Activated CD8-positive, alpha-beta memory T cell treated with anti-CD3 and anti-CD28 coated beads, Interleukin-2, amount 50 U/mL, for 1 hour (primary cell): ENCODE data around the gene CASP5.
"Not testable (repeated sequence)": the region's sequence is repeated elsewhere in the genome, so short reads cannot be mapped to it uniquely, and the experiment has no call there.

ENCODE experiments used
- DNase-seq: peaks from one replicate; pipeline ENCODE4 v3.0.0-alpha.2; 2020; ENCODE audit errors: extremely low read depth

The CASP5 gene

DNA sequence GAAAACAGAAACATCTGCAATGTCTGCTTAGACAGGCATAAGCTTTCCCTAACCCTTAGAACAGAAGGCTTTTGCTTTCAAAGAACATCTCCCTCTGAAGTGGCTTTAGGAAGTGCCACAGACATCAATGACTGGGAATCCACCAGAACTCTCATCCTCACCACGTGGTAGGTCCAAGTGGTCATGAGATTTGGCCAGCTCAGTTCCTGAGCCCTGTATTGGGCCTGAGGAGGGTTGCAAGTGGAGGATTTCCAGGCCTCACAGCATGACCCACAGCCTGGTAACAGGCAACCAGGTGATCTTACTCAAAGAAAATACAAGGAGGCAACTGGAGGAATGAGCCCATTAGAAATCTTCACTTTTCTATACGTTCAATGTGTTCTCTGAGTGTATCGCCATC lies 10.4 kb upstream of the CASP5 start:
- DNase-seq = no peak

DNA sequence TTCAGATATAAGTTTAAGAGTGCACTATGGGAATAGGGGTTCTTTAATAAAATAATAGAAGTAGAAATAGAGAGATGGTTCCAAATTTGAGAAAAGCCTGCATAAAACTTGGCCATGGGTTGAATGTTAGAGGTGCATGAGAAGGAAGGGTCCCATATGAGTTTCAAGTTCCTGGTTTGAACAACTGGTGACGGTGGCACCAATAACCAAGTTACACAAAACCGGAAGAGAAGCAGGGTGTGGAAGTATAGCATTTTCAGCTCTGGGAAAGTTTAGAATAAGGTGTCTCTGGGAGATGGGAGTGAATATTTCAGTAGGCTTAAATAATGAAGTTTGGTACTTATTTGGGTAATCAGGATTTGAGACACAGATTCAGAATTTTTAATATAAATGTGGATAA lies 9.5 kb upstream of the CASP5 start:
- no peak for DNase-seq

DNA sequence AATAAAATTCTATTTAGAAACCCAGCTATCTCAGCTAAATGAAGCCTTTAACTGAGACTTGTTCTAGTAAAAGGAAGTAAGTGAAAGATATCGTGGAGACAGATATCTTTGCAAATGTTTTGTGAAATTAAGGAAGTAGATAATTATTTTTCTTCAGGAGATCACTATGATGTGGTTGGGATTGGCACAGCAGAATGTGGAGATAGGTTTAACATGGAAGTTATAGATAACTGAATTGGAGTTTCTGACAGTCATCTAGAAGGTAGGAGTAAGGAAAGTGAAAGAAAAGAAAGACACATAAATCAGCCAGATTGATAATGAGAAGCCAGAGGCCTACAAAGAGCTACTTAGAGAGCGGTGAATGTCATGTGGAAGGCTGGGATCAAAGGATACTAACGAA lies 4.7 kb upstream of the CASP5 start:
- no peak for DNase-seq

DNA sequence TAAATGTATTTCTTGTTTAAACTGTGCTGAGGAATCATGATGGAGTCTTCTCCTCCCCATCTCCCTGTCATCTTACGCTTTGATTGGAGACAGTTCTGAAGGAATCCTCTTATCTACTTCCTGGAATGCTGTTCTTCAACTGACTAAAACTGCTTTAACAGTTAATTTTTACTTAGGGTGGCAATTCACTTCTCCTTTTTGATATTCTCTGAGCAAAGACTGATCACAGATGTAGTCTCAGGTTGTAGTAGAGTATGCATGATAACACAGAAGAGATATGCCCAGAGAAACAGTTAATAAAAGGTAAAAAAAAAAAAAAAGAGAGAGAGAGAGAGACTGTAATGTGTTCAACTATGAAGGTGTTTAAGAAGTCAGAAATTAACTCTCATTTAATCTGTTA lies 1.4 kb upstream of the CASP5 start:
- DNase-seq = no peak

DNA sequence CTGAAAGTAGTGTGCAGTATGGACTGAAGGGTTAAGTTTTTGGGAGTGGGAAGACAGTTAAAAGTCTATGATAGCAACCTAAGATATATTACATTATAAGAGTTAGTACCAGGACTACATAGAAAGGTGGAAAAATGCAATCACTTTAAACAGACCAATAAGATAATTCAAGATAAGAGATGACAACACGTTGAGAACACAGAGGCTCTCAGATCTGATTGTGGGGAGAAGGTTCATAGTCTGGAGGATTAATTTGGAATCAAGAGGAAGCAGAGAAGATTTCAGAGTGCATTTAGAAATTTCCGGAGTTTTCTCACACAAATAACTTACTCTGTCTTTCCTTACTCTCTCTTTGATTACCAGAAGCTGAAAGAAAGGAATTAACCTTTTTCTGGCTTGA lies 441 bp downstream of the CASP5 start:
- no peak for DNase-seq

DNA sequence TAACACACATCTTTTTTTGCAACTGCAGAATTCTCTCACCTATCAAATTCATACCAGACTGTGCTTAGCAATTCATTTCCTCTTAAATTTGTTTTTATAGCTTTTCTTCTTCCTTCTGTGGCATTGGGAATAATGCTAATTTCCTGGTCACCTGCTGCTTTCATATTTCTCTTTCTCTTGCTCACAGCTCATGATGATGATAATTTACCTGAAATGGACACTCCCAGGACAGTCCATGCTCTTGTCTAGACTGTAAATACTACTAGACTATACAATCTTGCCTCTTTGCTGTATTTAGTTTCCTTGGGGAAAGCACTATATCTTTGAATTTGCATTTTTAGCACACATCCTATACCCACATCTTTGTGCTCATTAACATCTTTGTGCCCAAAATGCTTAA lies 15.5 kb downstream of the CASP5 start:
- no peak for DNase-seq

DNA sequence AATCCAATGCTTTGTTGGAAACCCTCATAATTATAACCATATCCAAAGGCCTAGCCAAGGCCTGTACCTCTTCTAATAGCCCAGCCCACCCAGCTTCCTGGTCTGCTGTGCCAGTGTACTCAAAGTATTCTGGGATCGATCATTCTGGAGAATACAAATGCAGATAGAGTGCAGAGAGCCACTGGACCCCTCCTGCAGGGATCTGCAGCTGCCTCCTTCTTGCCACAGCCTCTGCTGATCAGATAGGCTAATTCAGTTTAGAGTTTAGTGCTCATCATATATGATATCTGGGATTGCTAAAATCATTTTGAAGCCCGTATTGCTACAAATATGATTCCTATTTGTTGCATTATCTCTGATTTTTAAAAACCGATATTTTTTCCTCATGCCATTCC lies 17.5 kb downstream of the CASP5 start:
- DNase-seq = no peak

DNA sequence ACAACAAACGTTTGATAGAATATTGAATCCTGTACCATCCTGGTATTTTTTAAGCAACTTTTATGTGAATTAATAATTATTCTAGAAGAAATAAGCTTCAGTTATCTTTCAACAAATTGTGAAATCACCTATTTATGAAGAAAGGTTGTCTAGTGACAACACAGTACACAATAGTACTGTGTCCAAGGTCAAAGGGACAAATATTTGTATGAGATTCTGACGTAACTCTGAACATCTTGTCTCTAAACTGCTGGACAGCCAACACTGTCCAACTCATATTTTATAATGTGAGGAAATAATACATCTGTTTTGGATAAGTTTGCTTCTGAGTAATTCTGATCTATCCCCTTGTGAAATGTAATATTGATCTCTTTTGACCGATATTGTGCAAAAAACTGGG lies 18.9 kb downstream of the CASP5 start:
- no peak for DNase-seq

DNA sequence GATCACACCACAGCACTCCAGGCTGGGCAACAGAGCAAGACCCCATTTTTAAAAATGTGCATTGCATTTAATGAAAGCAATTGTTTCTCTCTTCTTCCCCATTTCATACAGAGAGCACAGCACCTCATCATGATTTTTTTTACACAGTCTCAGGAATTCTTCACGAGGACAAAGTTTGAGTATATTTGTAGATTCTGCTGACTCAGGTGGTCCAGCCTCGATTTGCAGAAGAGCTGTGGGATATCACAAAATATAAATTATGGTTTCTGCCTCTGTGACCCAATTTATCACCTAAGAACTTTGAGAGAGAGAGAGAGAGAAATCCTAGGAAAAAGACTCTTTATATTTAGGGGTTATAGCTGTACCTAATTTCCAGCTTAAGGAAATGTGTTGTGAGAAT lies 19.8 kb downstream of the CASP5 start:
- DNase-seq = no peak

DNA sequence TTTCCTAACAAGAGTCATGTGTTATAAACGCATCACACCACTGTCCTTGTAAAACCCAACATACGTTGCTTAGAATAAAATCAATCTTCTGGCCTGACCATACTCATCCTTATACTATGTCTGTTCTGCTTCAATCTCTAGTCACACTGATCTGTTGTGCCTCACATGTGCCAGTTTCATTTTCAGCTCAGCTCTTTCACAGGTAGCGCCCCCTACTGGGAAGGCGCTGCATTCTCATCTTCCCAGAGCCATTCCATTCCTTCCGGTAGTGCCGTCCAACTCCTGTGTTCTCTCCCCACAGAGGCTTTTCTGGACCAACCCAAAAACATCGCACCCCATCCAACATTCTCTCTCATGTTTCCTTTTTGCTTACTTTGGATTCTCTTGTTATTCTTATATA lies 22.2 kb downstream of the CASP5 start:
- DNase-seq = no peak

DNA sequence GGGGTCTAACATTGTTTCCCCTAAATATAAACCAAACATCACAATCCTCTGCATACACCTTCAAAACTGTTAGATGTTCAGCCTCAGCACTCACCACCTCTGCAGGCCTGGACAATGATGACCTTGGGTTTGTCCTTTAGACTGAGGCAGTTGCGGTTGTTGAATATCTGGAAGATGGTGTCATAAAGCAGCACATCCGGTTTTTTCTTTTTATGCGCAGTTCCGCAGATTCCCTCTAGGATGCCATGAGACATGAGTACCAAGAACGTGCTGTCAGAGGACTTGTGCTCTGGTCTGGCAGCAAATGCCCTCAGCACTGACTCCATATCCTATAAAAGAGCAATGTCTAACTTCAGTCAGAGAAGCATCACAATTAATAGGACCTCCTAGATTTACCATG lies 22.8 kb downstream of the CASP5 start:
- no peak for DNase-seq

DNA sequence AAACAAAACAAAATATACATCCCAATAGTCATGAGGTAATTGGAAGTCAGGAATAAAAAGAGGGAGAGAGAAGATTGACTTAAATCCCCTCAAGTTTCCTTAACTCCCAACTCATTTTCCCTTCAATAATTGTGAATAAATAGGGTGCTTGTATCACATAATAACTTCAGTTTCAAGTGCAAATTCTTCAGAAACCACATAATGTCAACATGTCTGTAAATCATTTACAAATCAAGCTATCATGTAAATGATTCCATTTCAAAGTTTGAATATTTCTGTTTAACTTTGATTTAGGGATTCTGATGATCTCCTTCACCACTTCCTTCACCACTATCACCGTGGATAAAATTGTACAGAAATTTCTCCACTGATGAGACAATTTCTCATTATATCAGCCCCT lies 23.2 kb downstream of the CASP5 start:
- DNase-seq = no peak

DNA sequence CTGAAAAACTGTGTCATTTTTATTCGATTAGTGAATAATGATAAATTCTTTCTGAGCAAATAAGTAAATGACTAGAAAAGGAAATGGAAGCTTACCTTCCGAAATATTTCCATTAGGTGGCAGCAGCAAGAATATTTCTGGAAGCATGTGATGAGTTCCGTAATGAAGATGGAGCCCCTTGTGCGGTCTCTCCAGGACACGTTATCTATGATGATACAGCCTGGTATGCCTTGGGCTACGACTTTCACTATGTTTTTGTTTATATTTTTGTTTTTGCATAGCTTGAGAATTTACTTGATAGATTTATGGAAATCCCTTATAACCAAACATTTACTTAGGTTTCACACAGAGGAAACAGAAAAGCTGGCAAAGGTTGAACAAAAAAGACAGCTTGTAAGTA lies 25.7 kb downstream of the CASP5 start:
- DNase-seq = no peak

DNA sequence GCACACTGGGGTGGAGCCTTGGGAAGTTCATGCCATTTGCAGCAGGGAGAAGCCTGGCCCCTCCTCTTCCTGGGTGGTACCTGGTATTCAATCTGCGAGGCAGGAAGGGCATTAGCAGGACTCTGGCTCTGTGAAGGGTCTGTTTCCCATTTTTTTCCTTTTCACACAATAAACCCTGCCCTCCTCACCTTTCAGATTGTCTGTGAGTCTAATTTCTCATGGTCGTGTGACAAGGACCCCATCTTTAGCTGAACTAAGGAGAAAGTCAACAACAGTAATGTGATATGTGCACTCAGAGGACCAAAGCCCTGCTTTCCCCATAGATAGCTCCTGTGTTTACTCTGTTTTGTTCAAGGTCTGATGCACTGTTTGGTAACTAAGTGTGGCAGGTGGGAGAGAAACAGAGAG lies 28.0 kb downstream of the CASP5 start:
- DNase-seq = no peak

DNA sequence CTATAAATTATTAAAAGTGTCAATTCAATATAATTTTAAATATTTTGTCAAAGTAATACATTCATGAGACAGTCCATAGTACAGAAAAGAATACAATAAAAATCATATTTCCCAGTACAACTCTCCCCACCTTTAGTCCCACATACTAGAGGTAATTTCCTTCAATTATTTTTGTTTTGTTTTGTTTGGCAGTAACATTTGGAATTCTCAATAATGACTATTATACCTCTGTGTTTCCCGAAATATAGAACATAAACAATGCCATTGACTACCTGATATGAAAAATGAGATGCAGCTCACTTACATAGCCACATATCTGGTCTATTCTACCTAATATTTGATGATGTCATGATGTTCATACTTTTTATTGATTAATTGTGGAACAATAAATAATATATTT lies 30.2 kb downstream of the CASP5 start:
- no peak for DNase-seq

DNA sequence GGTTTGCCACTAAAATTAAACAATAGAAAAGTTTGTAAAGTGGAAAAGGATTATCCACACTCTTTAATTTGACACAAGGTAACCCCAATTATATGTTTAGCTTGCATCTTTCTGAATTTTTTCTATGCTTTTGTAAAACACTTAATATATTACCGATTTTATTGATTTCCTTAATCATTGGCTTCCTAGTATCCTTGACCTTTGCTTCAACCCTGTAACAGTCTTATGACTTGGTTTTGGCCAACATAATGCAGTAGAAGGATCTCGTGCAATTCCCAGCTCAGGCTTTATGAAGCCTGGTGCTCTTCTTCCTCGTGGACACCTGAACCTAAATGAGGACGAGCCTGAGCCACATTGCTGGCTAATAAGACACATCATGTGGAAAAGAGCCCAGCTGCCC lies 31.0 kb downstream of the CASP5 start:
- DNase-seq = no peak

DNA sequence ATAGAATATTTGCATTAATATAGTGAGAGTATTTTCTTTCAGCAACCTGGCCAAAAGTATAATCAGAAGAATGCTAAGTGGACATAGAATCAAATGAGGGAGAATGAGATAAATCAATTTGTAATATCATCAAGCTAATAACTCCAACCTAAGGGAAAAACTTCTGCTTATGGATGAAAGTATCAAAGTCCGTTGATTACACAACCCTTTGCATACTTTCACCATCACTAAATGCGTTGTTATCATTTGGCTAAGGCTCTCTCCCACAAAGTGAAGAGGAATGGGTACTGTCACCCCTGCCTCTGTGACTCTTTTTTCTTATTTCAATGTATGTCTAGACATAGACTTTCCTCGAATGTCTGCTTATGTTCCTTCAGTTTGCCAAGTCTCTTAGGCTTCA lies 38.2 kb downstream of the CASP5 start:
- no peak for DNase-seq

DNA sequence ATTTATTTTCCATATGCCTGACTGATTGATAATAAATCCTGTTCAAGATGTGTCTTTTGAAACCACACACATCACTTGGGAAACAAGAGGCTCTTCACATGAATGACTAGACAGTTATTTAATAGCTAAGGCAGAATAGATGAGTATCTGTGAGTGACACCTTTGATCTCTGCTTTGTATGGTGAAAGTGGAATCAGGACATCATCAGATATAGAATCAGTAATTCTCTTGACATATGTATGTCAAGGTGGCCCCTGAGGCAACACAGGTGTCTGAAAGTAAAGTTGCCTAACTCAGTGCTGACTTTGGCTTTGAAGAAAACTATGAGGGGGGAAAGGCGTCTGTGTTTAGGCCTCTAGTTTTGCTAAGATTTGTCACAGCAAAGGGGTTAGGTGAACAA lies 43.1 kb downstream of the CASP5 start:
- DNase-seq = no peak

DNA sequence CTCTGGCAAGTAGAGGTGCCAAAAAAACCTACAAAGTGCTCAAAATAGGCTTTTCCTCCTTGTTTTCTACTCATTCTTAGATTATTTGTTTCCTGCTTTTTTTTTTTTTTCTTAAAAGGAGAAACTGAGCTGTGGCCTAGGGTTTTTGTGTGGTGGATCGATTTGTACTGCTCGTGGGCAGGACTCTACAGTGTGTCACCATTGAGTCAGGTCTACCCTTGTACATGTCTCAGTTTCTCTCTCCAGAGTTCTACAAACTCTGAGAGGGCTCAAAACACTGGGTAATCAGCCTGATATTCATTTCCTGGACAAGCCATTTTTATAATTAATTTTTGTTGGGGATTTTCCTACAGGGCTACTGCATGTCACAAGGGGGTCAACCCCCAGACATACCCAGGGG lies 49.4 kb downstream of the CASP5 start:
- DNase-seq = no peak

DNA sequence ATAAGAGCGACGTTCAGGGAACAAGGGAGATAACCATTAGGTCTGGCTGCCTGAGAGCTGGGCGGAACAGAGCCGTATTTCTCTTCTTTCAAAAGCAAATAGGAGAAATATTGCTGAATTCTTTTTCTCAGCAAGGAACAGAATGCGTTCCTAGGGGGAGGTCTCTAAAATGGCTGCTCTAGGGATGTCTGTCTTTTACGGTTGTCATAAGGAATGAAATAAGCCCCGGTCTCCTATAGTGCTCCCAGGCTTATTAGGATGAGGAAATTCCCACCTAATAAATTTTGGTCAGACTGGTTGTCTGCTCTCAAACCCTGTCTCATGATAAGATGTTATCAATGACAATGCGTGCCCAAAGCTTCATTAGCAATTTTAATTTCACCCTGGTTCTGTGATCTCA lies 50.0 kb downstream of the CASP5 start:
- not testable (repeated sequence) for DNase-seq

DNA sequence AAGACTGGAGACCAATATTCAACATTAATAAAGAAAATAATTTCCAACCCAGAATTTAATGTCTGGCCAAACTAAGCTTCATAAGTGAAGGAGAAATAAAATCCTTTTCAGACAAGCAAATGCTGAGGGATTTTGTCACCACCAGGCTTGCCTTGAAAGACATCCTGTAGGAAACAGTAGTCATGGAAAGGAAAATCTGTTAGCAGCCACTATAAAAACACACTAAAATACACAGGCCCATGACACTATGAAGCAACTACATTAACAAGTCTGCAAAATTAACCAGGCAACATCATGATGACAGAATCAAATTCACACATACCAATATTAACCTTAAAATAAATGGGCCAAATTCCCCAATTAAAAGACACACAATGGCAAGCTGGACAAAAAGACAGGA lies 52.2 kb downstream of the CASP5 start:
- DNase-seq = no peak

DNA sequence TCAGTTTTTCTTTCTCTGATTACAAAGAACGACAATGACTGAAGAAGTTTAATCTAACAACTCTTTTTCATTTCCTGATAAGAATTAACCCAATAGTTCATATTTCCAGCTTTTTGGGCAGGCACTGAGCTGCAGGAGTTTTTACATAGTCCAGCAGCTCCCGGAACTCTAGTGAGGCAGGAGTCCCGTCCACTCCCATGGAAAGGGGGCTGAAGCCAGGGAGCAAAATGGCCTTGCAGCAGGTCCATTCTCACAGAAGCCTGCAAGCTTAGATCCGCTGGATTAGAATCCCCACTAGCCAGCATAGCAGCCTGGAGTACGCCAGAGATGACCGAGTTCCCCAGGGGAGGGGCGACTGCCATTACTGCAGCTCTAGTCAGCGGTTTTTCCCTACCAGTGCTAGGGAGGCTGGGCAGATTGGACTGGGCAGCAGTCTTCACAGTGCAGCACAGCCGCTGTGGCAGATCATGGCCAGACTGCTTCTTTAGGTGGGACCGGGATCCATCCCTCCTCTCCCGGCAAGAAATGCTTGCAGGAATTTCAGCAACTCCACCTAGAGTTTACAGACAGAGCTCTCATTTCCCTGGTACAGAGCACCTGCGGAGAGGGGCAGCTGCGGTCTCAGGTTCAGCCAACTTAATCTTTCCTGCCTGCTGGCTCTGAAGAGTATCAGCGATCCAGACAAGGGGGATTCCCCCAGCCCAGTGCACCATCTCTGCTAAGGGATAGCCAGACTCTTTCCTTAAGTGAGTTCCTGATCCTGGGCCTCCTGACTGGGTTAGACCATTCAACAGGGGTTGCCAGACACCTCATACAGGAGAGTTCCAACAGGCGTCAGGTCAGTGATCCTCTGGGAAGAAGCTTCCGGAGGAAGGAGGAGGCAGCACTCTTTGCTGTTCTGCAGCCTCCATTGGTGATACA lies 53.9 kb downstream of the CASP5 start:
- no peak for DNase-seq

DNA sequence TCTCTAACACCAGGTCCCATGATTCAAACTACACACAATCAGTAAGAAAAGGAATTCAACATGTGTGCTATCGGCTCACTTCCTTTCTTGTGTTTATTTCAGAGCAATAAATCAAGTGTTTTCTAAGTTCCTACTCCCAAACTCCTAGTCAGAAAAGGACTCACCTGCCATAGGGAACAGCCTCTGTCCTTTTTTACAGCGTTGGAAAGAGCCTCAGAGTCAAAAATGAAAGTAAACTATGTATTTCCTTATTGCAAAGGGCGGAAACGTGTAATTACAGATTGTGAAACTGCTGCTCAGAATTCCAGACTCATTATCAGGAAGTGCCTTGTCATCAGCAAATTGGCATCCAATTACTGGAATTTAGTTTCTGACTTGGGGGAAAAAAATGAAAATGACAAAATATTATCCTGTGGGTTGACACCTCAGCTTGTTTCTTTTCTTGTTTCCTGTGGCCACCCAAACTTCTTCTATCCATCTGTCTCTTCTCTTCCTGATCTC lies 54.6 kb downstream of the CASP5 start, which contains the start of gene CASP4:
CASP4 (minus strand) TSS at position 220 of the 501 bp plus-strand sequence; CDS start at position 171, 49 bp downstream.
- no peak for DNase-seq
